Left ventricle myocardium inferior (tissue), 1 donor: ENCODE results near the gene USP10. TPM values are rescaled to one million over a fixed set of nuclear protein-coding genes. Genes with fewer than 3 reads are reported as not detected.

Experiments used
- DNase-seq: peaks from one replicate; pipeline ENCODE4 v3.0.0-alpha.2; 2020
- H3K27ac ChIP-seq: fragments of 200-600 bp; replicated peaks from 2 replicates; pipeline ENCODE4 v1.8.0; 2021
- H3K27me3 ChIP-seq: fragments of 200-600 bp; 2 replicates; pipeline ENCODE4 v1.8.0; 2021; ENCODE audit warnings: low read depth
- H3K36me3 ChIP-seq: fragments of 200-600 bp; 2 replicates; pipeline ENCODE4 v1.8.0; 2021
- H3K4me1 ChIP-seq: fragments of 200-600 bp; 2 replicates; pipeline ENCODE4 v1.8.0; 2021
- H3K4me3 ChIP-seq: fragments of 200-600 bp; 2 replicates; pipeline ENCODE4 v1.8.0; 2021; ENCODE audit warnings: mild to moderate bottlenecking, moderate library complexity
- H3K9me3 ChIP-seq: fragments of 200-600 bp; replicated peaks from 2 replicates; pipeline ENCODE4 v1.8.0; 2021
- CTCF ChIP-seq: fragments of 200-600 bp; IDR thresholded peaks from 2 replicates; pipeline ENCODE4 v1.8.0; 2021; ENCODE audit warnings: antibody characterized with exemption, mild to moderate bottlenecking, borderline replicate concordance
- intact Hi-C: fragments of 100-400 bp; cut with micrococcal nuclease; formaldehyde crosslinking; loops from one replicate; pipeline ENCODE4 v1.11.0; 2022
- total RNA-seq: library from RNA; stranded (reverse); fragmentation: NEBNext Ultra II Directional; extraction: Animal tissue kit (Norgen Biotek cat#: 25700); gene quantifications from one replicate; pipeline ENCODE4 v1.2.1, GENCODE V29; 2021
- donor health status: DM: no; HTN: yes; CAD: no; lungs with severe emphysema.

Gene USP10
- total RNA-seq, 1 donor from 2014 or later, result 66.7 TPM

GRCh38 chr16:84654998-84655397 lies 44.8 kb upstream of the USP10 start:
- H3K4me1 ChIP-seq, result peaks cover 35% of the 10 kb centered on the region
- no peak overlapping the region for H3K27ac ChIP-seq
- intact Hi-C loops, result no loop called here
- no peak for TF ChIP-seq CTCF
- no peaks in the 10 kb centered on the region for H3K27me3 ChIP-seq
- H3K36me3 ChIP-seq, result peaks cover 90% of the 10 kb centered on the region
- no peak for DNase-seq
- H3K4me3 ChIP-seq, result no peak overlapping the region
- H3K9me3 ChIP-seq, result no peaks in the 10 kb centered on the region

GRCh38 chr16:84656649-84657048 lies 43.2 kb upstream of the USP10 start:
- Histone ChIP-seq H3K27ac (no peak overlapping the region), H3K27me3 (no peaks in the 10 kb centered on the region), H3K4me3 (no peak overlapping the region), H3K4me1 (peaks cover 19% of the 10 kb centered on the region), H3K36me3 (peaks cover 97% of the 10 kb centered on the region), H3K9me3 (no peaks in the 10 kb centered on the region)
- no peak for DNase-seq
- TF ChIP-seq CTCF, result no peak
- intact Hi-C loops, result no loop called here

GRCh38 chr16:84657229-84657837 lies 42.5 kb upstream of the USP10 start:
- no peaks in the 10 kb centered on the region for H3K9me3 ChIP-seq
- intact Hi-C loops, result no loop called here
- H3K36me3 ChIP-seq, result peaks cover 97% of the 10 kb centered on the region
- no peak for TF ChIP-seq CTCF
- peaks cover 12% of the 10 kb centered on the region for H3K4me1 ChIP-seq
- H3K27ac ChIP-seq, result no peak overlapping the region
- no peaks in the 10 kb centered on the region for H3K27me3 ChIP-seq
- H3K4me3 ChIP-seq, result no peak overlapping the region
- DNase-seq, result no peak

GRCh38 chr16:84658690-84659089 lies 41.1 kb upstream of the USP10 start:
- H3K9me3 ChIP-seq, result no peaks in the 10 kb centered on the region
- peaks cover 10% of the 10 kb centered on the region for H3K4me1 ChIP-seq
- peak overlapping the region; percentile 8 for H3K27ac ChIP-seq
- intact Hi-C loops, result no loop called here
- H3K36me3 ChIP-seq, result peaks cover 97% of the 10 kb centered on the region
- no peaks in the 10 kb centered on the region for H3K27me3 ChIP-seq
- no peak for TF ChIP-seq CTCF
- no peak overlapping the region for H3K4me3 ChIP-seq
- DNase-seq, result no peak

GRCh38 chr16:84659656-84660300 lies 40.0 kb upstream of the USP10 start:
- intact Hi-C loops, result no loop called here
- H3K4me1 ChIP-seq, result peaks cover 10% of the 10 kb centered on the region
- H3K4me3 ChIP-seq, result no peak overlapping the region
- peaks cover 97% of the 10 kb centered on the region for H3K36me3 ChIP-seq
- no peak overlapping the region for H3K27ac ChIP-seq
- no peak for DNase-seq
- H3K9me3 ChIP-seq, result no peaks in the 10 kb centered on the region
- TF ChIP-seq CTCF, result no peak
- no peaks in the 10 kb centered on the region for H3K27me3 ChIP-seq
